HG02970 (cell line): ENCODE results near the gene DCAF15.
"Not testable (repeated sequence)": the region's sequence is repeated elsewhere in the genome, so short reads cannot be mapped to it uniquely, and the experiment has no call there.

Experiments used
- ATAC-seq: cut with Tn5 transposase; IDR thresholded peaks from one replicate; pipeline ENCODE4 v1.9.1; 2021; ENCODE audit warnings: mild to moderate bottlenecking, moderate library complexity, moderate number of reproducible peaks; ENCODE audit not compliant: unreplicated experiment, low FRiP score

Gene DCAF15

GRCh38 chr19:13973479-13973878 lies 21.2 kb downstream of the DCAF15 start:
- ATAC-seq, result not testable (repeated sequence)

DNA sequence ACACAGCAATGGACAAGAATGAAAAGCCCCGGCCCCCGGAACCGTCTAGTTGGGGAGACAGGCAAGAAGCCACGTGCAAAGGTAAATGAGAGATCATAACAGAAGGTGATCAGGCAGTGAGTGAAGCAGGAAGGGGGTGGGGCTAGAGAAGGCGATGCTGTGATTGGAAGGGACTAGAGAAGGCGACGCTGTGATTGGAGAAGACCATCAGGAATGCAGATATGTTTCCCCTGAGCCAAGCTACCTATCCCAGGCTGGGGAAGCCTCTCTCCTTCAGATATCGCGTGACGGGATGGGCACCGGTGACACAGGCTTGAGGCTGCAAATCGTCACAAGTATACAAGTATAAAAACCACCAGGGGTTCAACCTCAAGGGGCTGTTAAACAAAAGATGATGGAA lies 21.8 kb downstream of the DCAF15 start:
- no peak for ATAC-seq

GRCh38 chr19:13975870-13976269 lies 23.6 kb downstream of the DCAF15 start:
- ATAC-seq, result no peak

GRCh38 chr19:13976446-13976845 lies 24.1 kb downstream of the DCAF15 start:
- no peak for ATAC-seq

DNA sequence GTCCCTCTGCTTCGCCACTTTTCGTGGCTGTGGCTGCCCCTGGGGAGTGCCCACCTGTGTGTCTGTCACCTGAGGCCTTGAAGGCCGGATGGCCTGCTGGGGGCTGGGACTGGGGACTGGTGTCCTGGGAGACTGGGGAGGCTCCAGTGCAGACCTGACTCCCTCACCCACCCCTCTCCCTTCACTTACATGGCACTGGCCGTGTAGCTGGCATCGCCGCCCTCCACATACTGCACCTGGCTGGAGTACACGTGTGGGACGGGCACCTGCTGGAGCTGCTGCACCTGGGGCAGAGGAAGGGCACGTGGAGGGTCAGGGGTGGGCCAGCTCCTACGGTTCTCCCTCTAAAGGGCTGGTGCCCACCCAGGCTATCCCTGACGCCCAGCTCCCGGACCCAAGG lies 25.5 kb downstream of the DCAF15 start:
- no peak for ATAC-seq

DNA sequence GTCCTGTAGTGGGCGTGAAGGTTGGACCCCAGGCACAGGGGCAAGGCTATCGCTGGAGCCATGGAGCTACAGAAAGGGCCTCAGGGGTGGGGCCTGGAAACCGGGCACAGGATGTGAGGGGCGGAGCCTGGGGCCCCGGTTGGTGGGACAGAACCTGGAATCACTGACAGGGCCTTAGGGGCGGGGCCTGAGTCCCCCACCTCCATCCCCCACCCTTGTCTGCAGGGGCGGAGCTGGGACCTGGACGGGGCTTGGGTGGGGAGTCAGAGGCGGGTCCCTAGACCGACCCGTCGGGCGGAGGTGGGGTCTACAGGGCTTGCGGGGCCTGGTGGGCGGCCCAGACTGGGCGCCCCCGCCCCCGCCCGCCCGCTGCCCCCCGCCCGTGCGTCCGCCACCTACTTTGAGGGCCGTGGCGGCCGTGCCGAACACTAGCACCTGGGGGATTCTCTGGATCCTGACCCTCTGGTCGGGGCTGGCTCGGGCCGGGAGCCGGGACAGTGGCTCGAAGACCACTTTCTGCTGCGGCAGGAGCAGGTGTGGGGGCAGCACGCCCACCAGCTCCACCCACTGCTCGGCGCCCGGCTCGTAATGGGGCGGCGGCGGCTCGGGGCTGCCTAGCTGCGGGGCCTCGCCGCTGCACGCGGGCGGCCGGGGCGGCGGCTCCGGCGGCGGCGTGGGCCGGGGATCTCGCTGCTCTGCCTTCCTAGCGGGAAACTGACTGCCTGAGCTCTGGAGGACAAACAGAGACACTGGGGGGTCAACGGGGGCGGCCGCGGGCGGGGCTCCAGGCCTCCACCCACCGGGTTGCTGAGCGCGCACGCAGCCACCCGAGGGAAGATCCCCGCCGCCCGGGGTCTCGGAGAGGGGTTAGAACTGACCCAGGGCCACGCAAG lies 26.3 kb downstream of the DCAF15 start:
- no peak for ATAC-seq

DNA sequence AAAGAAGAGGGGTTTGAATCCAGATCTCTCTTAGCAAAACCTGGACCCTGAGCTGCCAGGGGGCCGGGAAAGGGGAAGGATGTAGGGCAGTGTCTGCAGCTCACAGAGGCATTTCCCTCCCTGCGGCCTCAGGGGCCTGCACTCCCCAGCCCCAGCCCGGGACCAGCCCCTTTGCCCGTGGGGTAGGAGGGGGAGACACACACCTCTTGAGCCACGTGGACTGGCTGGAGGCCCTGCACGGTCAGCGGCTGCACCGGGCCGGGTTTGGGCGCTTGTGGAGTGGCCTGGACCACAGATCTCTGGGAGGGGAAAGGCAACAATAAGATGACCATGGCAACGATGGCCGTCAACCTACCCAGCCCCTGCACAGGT lies 26.9 kb downstream of the DCAF15 start:
- ATAC-seq, result no peak

- no peak for ATAC-seq
Measured at GRCh38 chr19:13979686-13980085, 27.4 kb downstream of the DCAF15 start.

GRCh38 chr19:13980340-13980739 lies 28.0 kb downstream of the DCAF15 start:
- ATAC-seq, result no peak

- no peak for ATAC-seq
Measured at GRCh38 chr19:13981021-13981420, 28.7 kb downstream of the DCAF15 start.

GRCh38 chr19:13981467-13981866 lies 29.2 kb downstream of the DCAF15 start:
- no peak for ATAC-seq

GRCh38 chr19:13981988-13982501 lies 29.7 kb downstream of the DCAF15 start:
- no peak for ATAC-seq

DNA sequence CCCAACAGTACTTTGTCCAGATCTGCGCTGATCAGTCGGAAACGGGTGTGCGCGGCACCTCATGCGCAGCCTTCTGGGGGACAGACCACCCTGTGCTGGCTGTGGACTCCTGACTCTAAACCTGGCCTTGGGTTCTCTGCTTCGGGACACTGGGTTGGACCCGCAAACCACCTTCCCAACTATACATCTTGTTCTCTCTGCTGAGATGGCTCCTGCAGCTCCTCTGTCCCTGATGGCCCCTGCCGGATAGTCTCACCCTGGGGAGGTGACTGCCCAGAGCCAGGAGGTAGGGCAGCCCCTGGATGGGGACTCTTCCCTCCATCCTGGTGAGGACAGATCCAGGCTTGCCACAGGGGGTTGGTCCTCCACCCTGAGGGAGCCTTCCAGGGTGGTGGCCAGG lies 30.5 kb downstream of the DCAF15 start:
- ATAC-seq, result no peak

- ATAC-seq, result no peak
Measured at GRCh38 chr19:13983213-13983889, 31.0 kb downstream of the DCAF15 start.

GRCh38 chr19:13984186-13984585 lies 31.9 kb downstream of the DCAF15 start:
- no peak for ATAC-seq

DNA sequence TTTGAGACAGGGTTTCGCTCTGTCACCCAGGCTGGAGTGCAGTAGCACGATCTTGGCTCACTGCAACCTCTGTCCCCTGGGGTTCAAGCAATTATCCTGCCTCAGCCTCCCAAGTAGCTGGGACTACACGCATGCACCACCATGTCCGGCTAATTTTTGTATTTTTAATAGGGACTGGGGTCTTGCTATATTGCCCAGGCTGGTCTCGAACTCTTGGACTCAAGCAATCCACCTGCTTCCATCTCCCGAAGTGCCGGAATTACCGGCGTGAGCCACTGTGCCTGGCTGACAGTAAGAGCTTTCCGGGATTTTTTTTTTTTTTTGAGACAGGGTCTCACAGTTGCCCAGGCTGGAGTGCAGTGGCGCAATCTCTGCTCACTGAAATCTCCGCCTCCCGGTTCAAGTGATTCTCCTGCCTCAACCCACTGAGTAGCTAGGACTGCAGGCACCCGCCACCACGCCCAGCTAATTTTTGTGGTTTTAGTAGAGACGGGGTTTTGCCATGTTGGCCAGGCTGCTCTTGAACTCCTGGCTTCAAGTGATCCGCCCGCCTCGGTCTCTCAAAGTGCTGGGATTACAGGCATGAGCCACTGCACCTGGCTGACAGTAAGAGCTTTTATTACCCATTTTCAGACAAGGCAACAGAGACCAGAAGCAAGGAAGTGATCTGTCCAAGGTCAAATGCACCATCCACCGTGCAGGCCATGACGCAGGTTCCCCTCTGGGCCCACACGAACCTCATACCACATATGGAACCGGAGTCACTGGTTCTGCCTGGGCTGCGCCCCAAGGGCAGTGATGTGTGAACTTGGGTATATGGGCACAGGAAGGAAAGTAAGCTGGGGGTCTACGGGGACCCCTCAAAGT lies 32.8 kb downstream of the DCAF15 start:
- no peak for ATAC-seq

DNA sequence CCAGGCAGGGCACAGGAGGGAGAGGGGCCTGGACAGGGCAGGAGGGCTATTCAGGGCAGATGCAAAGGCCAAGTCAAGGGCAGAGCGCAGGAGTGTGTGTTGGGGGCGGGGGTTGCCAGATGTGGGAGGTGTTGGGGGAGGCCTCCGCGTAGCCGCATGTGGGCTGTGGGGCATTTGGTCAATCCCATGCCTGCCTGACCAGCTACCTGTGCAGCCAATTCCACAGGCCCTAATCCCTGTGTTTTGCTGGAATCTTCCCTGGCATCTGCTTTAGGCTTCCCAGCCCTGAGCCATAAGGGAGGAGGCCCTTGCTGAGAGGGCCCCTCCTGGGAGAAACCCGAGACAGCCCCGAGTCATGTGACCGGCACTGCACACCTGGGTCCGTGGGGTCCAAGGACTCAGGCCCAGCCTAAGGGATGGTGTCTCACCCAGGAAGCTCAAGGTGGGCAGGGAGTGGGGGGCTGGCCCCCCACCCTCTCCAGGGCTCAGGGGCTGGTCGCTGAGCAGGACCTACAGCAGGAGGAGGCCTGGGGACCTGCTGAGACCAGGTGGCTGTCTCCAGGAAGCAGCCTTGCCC lies 33.5 kb downstream of the DCAF15 start:
- no peak for ATAC-seq

GRCh38 chr19:13986348-13986904 lies 34.1 kb downstream of the DCAF15 start:
- ATAC-seq, result peak; percentile 75

DNA sequence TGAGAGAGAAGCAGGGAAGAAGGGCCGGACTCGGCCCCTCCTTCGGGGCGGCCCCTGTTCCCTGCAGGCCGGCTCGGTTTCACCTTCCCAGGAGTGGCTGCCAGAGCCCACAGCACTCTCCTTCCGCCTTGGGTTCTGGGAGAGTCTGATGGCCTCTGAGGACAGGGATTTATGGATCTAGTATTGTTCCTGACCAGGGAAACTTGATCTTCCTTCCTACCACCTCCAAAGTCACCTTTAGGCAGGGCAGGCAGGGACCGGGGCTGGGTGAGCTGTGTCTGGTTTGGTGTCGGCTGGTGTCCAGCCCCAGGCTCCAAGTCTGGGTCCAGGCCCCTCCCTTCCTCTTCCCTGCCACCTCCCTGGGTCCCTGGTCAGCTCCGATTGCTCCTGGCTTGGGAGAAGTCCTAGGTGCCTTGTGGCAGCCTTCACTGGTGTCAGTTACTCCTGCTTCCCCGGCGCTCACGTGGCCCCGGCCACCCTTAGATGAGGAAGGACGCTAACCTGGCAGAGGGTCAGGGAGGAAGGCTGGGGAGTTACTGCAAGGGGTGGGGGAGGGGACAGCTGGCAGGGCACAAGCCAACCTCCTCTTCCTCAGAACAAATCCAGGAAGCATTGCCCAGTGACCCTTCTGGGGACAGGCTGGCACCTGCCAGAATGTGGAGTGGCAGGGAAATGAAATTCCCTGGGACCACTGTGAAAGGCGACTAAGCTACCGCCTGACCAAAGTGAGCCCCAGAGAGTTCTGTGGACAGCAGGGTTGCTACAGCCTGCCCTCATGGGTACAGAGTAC lies 35.0 kb downstream of the DCAF15 start:
- ATAC-seq, result no peak
